K562 (cell line): Measurements from ENCODE around the gene KIRREL1. TPM values are rescaled to one million over a fixed set of nuclear protein-coding genes. Genes with fewer than 3 reads are reported as not detected.

ENCODE experiments used
- ELF1 ChIP-seq: fragments of 200-800 bp; sonication (Bioruptor generic); IDR thresholded peaks from 2 replicates; pipeline ENCODE4 v1.6.1; 2016; ENCODE audit warnings: missing genetic modification characterization, missing compliant biosample characterization
- FOXM1 ChIP-seq, 2 experiments: fragments of 450-650 bp in 1 of 2; sonication (generic) in 1 of 2; formaldehyde crosslinking in 1 of 2; IDR thresholded peaks; 2 replicates each; pipeline versions ENCODE4 v1.6.1 to v1.9.0; 2017 to 2022; ENCODE audit warnings: low read depth in 2 of 2, mild to moderate bottlenecking in 2 of 2, missing genetic modification reagents in 1 of 2, moderate library complexity in 1 of 2
- MYBL2 ChIP-seq, 2 experiments: fragments of 450-650 bp in 1 of 2; sonication (generic) in 1 of 2; formaldehyde crosslinking in 1 of 2; IDR thresholded peaks; 2 replicates each; pipeline versions ENCODE4 v1.6.1 to v1.8.1; 2017 to 2022; ENCODE audit warnings: borderline replicate concordance in 1 of 2, inconsistent platforms in 1 of 2, low read depth in 1 of 2, mild to moderate bottlenecking in 1 of 2, missing genetic modification reagents in 1 of 2, moderate library complexity in 1 of 2
- RAD21 ChIP-seq, 2 experiments: fragments of 250-450 bp in 1 of 2; fragments of 450-650 bp in 1 of 2; sonication (Bioruptor Pico) in 1 of 2; formaldehyde crosslinking in 1 of 2; IDR thresholded peaks in 1 of 2; conservative IDR thresholded peaks in 1 of 2; 2 replicates each; pipeline versions ENCODE4 v1.4.0 to v1.8.0; 2020 to 2022; ENCODE audit warnings: mild to moderate bottlenecking in 2 of 2, moderate library complexity in 1 of 2
- SIN3B ChIP-seq: fragments of 450-650 bp; IDR thresholded peaks from 2 replicates; pipeline ENCODE4 v1.6.1; 2017; ENCODE audit warnings: low read depth, mild to moderate bottlenecking, moderate library complexity
- SMAD4 ChIP-seq: fragments of 250-450 bp; sonication (Bioruptor Pico); conservative IDR thresholded peaks from 2 replicates; pipeline ENCODE4 v1.8.0; 2021; ENCODE audit warnings: inconsistent platforms, mild to moderate bottlenecking, moderate library complexity
- TAF7 ChIP-seq: fragments of 450-650 bp; IDR thresholded peaks from 2 replicates; pipeline ENCODE4 v1.6.1; 2016; ENCODE audit warnings: missing genetic modification characterization, missing compliant biosample characterization
- polyA plus RNA-seq, 8 experiments: library from polyadenylated mRNA; depleted of rRNA in 4 of 8; stranded (reverse) in 5 of 8; unstranded in 3 of 8; fragments of >200 nt; fragmentation: Nextera tagmentation in 2 of 8; fragmentation: Illumina TruSeq in 1 of 8; extraction: Ambion mirVana in 2 of 8; extraction: Trizol in 1 of 8; gene quantifications; 2 replicates each; pipeline versions ENCODE4 v1.2.1 to v1.2.3, GENCODE V29; 2011 to 2014; ENCODE audit warnings: inconsistent platforms in 1 of 8, missing spikeins in 1 of 8
- total RNA-seq, 7 experiments: library from RNA; depleted of rRNA in 6 of 7; stranded (reverse); fragments of >200 nt in 6 of 7; fragmentation: Illumina TruSeq in 2 of 7; extraction: Trizol in 2 of 7; gene quantifications; 2 replicates each; pipeline versions ENCODE4 v1.2.1 to v1.2.3, GENCODE V29; 2011 to 2021; ENCODE audit warnings: low replicate concordance in 1 of 7
- TF ChIP-seq, protein P1 (sequence below): fragments of 450-650 bp; IDR thresholded peaks from 2 replicates; pipeline ENCODE4 v1.7.1; 2018; ENCODE audit warnings: mild to moderate bottlenecking, low read depth; ENCODE audit not compliant: partially characterized antibody
- TF ChIP-seq, protein P2 (sequence below): IDR thresholded peaks from 3 replicates; pipeline ENCODE4 v1.6.1; 2011; ENCODE audit warnings: borderline replicate concordance, mild to moderate bottlenecking, moderate library complexity; ENCODE audit not compliant: insufficient read length; ENCODE audit errors: extremely low read depth
- TF ChIP-seq, protein P3 (sequence below): fragments of 250-450 bp; sonication (Bioruptor Pico); IDR thresholded peaks from 2 replicates; pipeline ENCODE4 v1.8.0; 2022; ENCODE audit warnings: moderate library complexity, mild to moderate bottlenecking, inconsistent platforms

KIRREL1 gene
- total and polyA plus RNA-seq, 9 of the 15 experiments (the other 6 are each of a cell fraction or from before 2014, with no cell fraction given) = under 0.01 to 0.22 (median 0.03) TPM; not detected in 3

DNA sequence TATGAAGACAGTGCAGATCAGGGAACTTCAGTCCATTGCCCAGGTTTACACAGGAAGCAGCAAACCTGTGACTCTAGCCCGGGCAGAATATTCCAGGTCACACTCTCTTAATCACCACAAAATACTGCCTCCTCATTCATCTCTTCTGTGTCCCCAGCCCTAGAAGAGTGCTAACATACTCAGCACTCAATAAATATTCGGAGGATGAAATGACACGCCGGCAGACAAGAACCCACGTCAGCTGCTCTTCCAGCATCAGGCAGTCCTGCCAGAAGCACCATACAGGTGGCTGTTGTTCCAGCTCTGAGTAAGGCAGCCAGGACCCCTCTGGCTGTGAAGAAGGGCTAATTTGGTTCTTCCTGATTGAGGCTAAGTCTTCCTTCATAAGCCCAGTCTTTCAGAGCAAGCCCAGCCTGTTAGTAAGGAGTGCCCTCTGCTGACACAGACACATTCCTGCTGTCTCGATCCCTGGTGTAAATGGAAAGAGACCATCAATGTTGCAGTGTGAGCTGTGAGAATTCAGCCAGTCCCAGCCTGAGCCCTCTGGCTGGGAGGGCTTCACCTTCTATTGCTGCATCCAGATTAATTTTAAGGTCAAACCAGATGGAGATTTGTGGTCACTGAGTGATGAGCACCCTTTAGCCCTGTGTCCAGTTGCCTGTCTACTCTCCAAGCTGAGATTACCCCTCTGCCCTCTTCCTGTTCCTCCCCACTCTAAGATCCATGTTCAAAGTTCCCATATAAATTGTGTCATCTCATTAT lies 45.0 kb upstream of the KIRREL1 start (continued):
- TF ChIP-seq, protein P1, sequence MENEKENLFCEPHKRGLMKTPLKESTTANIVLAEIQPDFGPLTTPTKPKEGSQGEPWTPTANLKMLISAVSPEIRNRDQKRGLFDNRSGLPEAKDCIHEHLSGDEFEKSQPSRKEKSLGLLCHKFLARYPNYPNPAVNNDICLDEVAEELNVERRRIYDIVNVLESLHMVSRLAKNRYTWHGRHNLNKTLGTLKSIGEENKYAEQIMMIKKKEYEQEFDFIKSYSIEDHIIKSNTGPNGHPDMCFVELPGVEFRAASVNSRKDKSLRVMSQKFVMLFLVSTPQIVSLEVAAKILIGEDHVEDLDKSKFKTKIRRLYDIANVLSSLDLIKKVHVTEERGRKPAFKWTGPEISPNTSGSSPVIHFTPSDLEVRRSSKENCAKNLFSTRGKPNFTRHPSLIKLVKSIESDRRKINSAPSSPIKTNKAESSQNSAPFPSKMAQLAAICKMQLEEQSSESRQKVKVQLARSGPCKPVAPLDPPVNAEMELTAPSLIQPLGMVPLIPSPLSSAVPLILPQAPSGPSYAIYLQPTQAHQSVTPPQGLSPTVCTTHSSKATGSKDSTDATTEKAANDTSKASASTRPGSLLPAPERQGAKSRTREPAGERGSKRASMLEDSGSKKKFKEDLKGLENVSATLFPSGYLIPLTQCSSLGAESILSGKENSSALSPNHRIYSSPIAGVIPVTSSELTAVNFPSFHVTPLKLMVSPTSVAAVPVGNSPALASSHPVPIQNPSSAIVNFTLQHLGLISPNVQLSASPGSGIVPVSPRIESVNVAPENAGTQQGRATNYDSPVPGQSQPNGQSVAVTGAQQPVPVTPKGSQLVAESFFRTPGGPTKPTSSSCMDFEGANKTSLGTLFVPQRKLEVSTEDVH = no peak
- no peak for TF ChIP-seq SIN3B
- TF ChIP-seq, protein P2, sequence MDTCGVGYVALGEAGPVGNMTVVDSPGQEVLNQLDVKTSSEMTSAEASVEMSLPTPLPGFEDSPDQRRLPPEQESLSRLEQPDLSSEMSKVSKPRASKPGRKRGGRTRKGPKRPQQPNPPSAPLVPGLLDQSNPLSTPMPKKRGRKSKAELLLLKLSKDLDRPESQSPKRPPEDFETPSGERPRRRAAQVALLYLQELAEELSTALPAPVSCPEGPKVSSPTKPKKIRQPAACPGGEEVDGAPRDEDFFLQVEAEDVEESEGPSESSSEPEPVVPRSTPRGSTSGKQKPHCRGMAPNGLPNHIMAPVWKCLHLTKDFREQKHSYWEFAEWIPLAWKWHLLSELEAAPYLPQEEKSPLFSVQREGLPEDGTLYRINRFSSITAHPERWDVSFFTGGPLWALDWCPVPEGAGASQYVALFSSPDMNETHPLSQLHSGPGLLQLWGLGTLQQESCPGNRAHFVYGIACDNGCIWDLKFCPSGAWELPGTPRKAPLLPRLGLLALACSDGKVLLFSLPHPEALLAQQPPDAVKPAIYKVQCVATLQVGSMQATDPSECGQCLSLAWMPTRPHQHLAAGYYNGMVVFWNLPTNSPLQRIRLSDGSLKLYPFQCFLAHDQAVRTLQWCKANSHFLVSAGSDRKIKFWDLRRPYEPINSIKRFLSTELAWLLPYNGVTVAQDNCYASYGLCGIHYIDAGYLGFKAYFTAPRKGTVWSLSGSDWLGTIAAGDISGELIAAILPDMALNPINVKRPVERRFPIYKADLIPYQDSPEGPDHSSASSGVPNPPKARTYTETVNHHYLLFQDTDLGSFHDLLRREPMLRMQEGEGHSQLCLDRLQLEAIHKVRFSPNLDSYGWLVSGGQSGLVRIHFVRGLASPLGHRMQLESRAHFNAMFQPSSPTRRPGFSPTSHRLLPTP = no peak
- TF ChIP-seq RAD21 (CRISPR knock-in tag; conservative IDR thresholded peaks at IDR 0.05 in 1 of 2, IDR thresholded peaks at IDR 0.05 in 1 of 2) = peak; percentile 74 to 82
- TF ChIP-seq, protein P3, sequence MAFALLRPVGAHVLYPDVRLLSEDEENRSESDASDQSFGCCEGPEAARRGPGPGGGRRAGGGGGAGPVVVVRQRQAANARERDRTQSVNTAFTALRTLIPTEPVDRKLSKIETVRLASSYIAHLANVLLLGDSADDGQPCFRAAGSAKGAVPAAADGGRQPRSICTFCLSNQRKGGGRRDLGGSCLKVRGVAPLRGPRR = no peak
- TF ChIP-seq ELF1 = 0 out of 2 replicates have a peak, but pooled peaks have one; percentile 22
- no peak for TF ChIP-seq FOXM1 (IDR thresholded peaks at IDR 0.05; ENCODE audit: low read depth)
- TF ChIP-seq FOXM1 (CRISPR knock-in tag; IDR thresholded peaks at IDR 0.05; ENCODE audit: low read depth) = no peak
- no peak for TF ChIP-seq MYBL2 (IDR thresholded peaks at IDR 0.05; ENCODE audit: low read depth)
- no peak for TF ChIP-seq MYBL2 (CRISPR knock-in tag; IDR thresholded peaks at IDR 0.05; ENCODE audit: borderline replicate concordance)
- no peak for TF ChIP-seq SMAD4 (CRISPR knock-in tag)
- no peak for TF ChIP-seq TAF7
